Transverse colon (tissue), 4 donors: Measurements from ENCODE around the gene GRIP2. TPM values are rescaled to one million over a fixed set of nuclear protein-coding genes. Genes with fewer than 3 reads are reported as not detected.
A peak's percentile ranks its signal among the peaks of the same experiment; 100 is the strongest.

ENCODE experiments used
- DNase-seq: peaks from one replicate; pipeline ENCODE4 v3.0.0-alpha.2; 2019
- H3K27ac ChIP-seq, 4 donors: fragments of 200-600 bp; sonication (generic); 2 replicates each; pipeline ENCODE4 v1.5.1; 2016 to 2018; ENCODE audit warnings: inconsistent platforms in 4 of 4
- H3K27me3 ChIP-seq: fragments of 200-600 bp; sonication (generic); 2 replicates; pipeline ENCODE4 v1.5.1; 2017; ENCODE audit warnings: inconsistent platforms
- H3K36me3 ChIP-seq, 4 donors: fragments of 200-600 bp; sonication (generic); 2 replicates each; pipeline ENCODE4 v1.5.1; 2017 to 2019; ENCODE audit warnings: inconsistent platforms in 4 of 4
- H3K4me1 ChIP-seq, 4 donors: fragments of 200-600 bp; sonication (generic); 2 replicates each; pipeline ENCODE4 v1.5.1; 2017 to 2020; ENCODE audit warnings: inconsistent platforms in 4 of 4
- H3K4me3 ChIP-seq, 4 donors: fragments of 200-600 bp; sonication (generic); 1 replicate in 1 of 4; 2 replicates in 3 of 4; pipeline versions ENCODE4 v1.5.1 to v1.6.1; 2017 to 2019; ENCODE audit warnings: inconsistent platforms in 4 of 4
- H3K9me3 ChIP-seq, 2 donors: fragments of 200-600 bp; sonication (generic); 2 replicates each; pipeline ENCODE4 v1.5.1; 2017 to 2019; ENCODE audit warnings: inconsistent platforms in 2 of 2
- EP300 ChIP-seq: sonication (generic); formaldehyde crosslinking; IDR thresholded peaks from one replicate; pipeline ENCODE4 v1.6.1; 2017; ENCODE audit warnings: antibody characterized with exemption, low read depth
- POLR2A ChIP-seq: fragments of 450-650 bp; IDR thresholded peaks from one replicate; pipeline ENCODE4 v1.6.1; 2016; ENCODE audit warnings: antibody characterized with exemption, mild to moderate bottlenecking, moderate library complexity
- POLR2AphosphoS5 ChIP-seq, 3 donors: sonication (generic); formaldehyde crosslinking; IDR thresholded peaks; one replicate each; pipeline ENCODE4 v1.6.1; 2016; ENCODE audit warnings: antibody characterized with exemption in 3 of 3
- WGBS, 2 donors: methylation state at CpG; one replicate each; pipeline ENCODE4 v1.1.5; 2018; ENCODE audit warnings: low coverage in 1 of 2; 5-methylcytosine and 5-hydroxymethylcytosine counted together
- in situ Hi-C, 4 donors: fragments of 200-750 bp; cut with MboI; loops; one replicate each; pipeline versions ENCODE4 v1.15.0 to v1.15.1; 2017; ENCODE audit warnings: low sequenced_read_pairs in 3 of 4, low pct_ligation_motif_present in 1 of 4, low pct_unique_long_range_greater_than_20kb in 1 of 4
- intact Hi-C: fragments of 100-400 bp; cut with DNase I; formaldehyde crosslinking; loops from one replicate; pipeline ENCODE4 v1.15.1; 2023; ENCODE audit warnings: low total_unique reads
- small RNA-seq, 4 donors: library from RNA; depleted of rRNA; stranded (forward); fragments of <200 nt; gene quantifications; one replicate each; pipeline ENCODE3, GENCODE V24; 2016
- total RNA-seq, 4 donors: library from RNA; depleted of rRNA; stranded (reverse); fragments of >200 nt; gene quantifications; one replicate each; pipeline ENCODE4 v1.1.0, GENCODE V29; 2016
- TF ChIP-seq, protein P1 (sequence below), 5 experiments: fragments of 200-600 bp in 3 of 5; fragments of 450-650 bp in 2 of 5; sonication (generic) in 3 of 5; IDR thresholded peaks; 1 replicate in 2 of 5; 2 replicates in 3 of 5; pipeline ENCODE4 v1.5.1; 2016 to 2017; ENCODE audit warnings: antibody characterized with exemption in 5 of 5, inconsistent platforms in 3 of 5, mild to moderate bottlenecking in 2 of 5, moderate library complexity in 1 of 5

Gene GRIP2
- total RNA-seq, 4 donors from 2014 or later, result 0.27 to 0.40 TPM; not detected in 2

DNA sequence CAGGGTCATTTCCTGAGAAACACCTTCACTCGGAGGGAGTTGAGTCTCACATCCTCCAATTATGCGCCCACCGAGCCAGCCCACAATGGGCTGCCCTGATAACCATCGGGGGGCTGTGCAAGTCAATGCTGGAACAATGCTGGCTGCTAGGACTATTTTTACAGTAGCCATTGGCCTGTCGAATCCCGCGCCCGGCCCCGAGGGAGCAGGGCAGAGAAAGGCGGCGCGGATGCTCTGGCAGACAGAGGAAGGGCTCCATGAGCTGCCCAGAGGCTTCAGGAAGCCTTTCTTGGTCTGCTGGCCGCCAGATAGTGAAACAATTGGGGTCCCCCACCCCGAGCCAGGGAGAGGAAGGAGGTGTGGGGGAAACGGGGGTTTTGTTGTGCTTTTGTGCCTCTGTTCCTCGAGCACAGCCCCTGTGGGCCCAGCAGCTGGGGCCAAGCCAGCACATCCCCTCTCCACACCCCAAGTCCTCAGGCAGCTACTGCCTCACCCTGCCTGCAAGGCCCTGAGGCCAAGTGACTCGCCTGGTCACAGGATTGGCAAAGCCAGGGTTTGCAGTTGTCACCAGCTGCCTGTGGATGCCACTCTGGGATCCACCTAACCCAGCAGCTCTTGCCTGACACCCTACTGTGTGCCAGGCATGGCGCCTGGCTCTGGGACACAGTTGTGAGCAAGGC lies 98.8 kb downstream of the GRIP2 start:
- WGBS, 2 donors, result 89% methylated on average over 17 of the region's 18 CpGs; no CpG with 5 or more reads in 1 of the 2 donors
- intact Hi-C loops, result no loop called here
- Histone ChIP-seq H3K27ac (no peak overlapping the region), H3K4me1 (peaks cover 0 to 25% (median 12%) of the 10 kb centered on the region in 4 donors), H3K4me3 (no peak overlapping the region), H3K9me3 (no peaks in the 10 kb centered on the region), H3K27me3 (peaks cover 9% of the 10 kb centered on the region), H3K36me3 (no peaks in the 10 kb centered on the region)
- no peak for DNase-seq
- in situ Hi-C loops, result no loop called here
- no peak for TF ChIP-seq POLR2AphosphoS5 (IDR thresholded peaks at IDR 0.05)
- TF ChIP-seq, protein P1, sequence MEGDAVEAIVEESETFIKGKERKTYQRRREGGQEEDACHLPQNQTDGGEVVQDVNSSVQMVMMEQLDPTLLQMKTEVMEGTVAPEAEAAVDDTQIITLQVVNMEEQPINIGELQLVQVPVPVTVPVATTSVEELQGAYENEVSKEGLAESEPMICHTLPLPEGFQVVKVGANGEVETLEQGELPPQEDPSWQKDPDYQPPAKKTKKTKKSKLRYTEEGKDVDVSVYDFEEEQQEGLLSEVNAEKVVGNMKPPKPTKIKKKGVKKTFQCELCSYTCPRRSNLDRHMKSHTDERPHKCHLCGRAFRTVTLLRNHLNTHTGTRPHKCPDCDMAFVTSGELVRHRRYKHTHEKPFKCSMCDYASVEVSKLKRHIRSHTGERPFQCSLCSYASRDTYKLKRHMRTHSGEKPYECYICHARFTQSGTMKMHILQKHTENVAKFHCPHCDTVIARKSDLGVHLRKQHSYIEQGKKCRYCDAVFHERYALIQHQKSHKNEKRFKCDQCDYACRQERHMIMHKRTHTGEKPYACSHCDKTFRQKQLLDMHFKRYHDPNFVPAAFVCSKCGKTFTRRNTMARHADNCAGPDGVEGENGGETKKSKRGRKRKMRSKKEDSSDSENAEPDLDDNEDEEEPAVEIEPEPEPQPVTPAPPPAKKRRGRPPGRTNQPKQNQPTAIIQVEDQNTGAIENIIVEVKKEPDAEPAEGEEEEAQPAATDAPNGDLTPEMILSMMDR (IDR thresholded peaks at IDR 0.05), result no peak
- no peak for TF ChIP-seq POLR2A
- no peak for TF ChIP-seq EP300

DNA sequence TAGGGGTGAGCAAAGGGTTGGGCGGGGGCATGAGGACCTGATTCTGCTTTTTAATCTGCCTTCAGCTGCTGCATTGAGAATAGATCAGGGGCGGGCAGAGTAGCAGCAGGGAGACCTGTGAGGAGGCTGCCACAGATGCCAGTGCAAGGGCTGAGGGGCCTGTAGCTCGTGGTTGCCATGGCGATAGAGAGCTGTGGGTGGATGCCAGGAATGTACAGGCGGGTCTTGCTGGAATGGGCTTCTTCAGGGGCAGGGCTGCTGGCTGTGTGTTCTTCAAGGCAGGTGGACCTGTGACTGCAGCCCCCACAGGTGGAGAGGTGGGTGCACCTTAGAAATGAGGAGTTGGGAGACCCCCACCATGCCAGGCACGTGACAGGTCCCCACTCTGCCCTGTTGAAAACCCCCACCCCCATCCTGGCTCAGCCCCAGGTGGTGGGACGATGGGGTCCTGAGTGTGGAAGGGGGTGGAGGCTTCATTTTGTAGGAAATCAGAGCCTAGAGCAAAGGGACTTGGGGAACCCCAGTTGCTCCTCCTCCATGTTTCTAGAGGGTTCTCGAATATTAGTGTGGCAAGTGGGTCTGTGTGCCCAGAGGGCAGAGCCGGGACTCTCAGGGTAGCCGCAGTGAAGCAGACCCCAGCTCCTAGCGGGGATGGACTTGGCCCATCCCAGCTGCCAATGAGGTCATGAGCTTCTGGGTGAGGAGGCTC lies 99.5 kb downstream of the GRIP2 start:
- intact Hi-C loops (no loop called here), in situ Hi-C loops (no loop called here)
- no peak for DNase-seq
- Histone ChIP-seq H3K27me3 (peaks cover 9% of the 10 kb centered on the region), H3K36me3 (no peaks in the 10 kb centered on the region), H3K27ac (no peak overlapping the region), H3K9me3 (no peaks in the 10 kb centered on the region), H3K4me1 (peaks cover 0 to 31% (median 13%) of the 10 kb centered on the region in 4 donors), H3K4me3 (no peak overlapping the region)
- TF ChIP-seq POLR2AphosphoS5 (IDR thresholded peaks at IDR 0.05), result no peak
- TF ChIP-seq POLR2A, result no peak
- WGBS, 2 donors, result 85 to 100% methylated on average over 1 to 11 of the region's 11 CpGs

DNA sequence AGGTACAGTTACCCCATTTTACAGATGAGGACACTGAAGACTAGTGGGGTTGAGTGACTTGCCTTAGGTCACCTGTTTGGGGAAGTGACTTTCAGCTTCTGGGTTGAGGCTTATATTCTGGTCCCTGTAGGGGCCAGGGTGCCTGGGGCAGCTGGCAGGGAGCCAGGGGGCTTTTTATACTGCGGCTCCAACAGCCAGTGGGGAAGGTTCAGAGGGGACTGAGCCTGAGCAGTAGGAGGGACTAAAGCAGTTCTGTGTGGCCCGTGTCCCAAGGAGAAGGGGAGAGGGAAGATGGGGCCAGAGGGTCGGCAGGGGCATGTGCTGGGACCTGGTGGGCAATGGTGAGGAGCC lies 100.0 kb downstream of the GRIP2 start:
- WGBS, 2 donors, result 76% methylated on average over 3 of the region's 3 CpGs; no CpG with 5 or more reads in 1 of the 2 donors
- no peak for DNase-seq
- in situ Hi-C loops, result no loop called here

DNA sequence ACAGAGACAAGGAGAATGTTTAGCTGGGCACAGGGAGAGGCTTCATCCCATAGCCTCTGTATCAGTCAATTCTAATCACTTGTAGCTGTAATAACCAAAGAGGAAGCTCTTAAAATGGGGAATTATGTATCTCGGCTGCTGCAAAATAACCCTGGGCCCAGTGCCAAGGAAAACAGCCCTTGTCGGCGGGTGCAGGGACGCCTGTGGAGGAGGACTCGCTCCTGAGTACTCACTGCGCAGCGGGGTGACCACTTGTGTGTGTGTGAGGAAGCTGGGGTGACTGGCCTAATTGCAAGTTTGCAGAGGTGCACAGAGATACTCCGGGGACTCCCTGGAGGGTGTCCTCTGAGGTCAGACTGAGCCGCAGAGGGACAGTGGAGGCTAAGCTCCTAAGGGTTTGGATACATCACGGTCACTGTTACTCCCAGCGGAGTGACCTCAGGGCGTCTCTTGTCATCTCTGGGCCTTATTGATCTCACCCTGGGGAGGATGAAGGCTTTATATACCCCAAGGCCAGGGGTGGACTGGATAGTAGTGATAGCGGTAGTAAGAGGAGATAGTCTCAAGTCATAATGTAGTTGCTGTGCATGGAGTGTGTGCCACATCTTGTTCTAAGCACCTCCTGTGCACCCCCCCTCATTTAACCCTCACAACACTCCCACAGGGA lies 100.5 kb downstream of the GRIP2 start:
- in situ Hi-C loops (no loop called here), intact Hi-C loops (no loop called here)
- DNase-seq, result peak; percentile 73
- peaks cover 5 to 40% (median 20%) of the 10 kb centered on the region in 4 donors for H3K4me1 ChIP-seq
- H3K9me3 ChIP-seq, result no peaks in the 10 kb centered on the region
- TF ChIP-seq POLR2AphosphoS5 (IDR thresholded peaks at IDR 0.05), result no peak
- no peak for TF ChIP-seq POLR2A
- TF ChIP-seq EP300, result no peak
- TF ChIP-seq, protein P1 (IDR thresholded peaks at IDR 0.05), result no peak
- no peak overlapping the region for H3K4me3 ChIP-seq
- H3K36me3 ChIP-seq, result no peaks in the 10 kb centered on the region
- H3K27me3 ChIP-seq, result peaks cover 9% of the 10 kb centered on the region
- H3K27ac ChIP-seq, result no peak overlapping the region
- 62% methylated on average over 13 of the region's 13 CpGs; no CpG with 5 or more reads in 1 of the 2 donors for WGBS, 2 donors

More for the DNA sequence above, 100.0 kb downstream of the GRIP2 start:
- peaks cover under 1 to 35% (median 14%) of the 10 kb centered on the region in 4 donors for H3K4me1 ChIP-seq
- H3K36me3 ChIP-seq, result no peaks in the 10 kb centered on the region
- H3K4me3 ChIP-seq, result no peak overlapping the region
- intact Hi-C loops, result no loop called here
- peaks cover 9% of the 10 kb centered on the region for H3K27me3 ChIP-seq
- TF ChIP-seq POLR2A, result no peak
- TF ChIP-seq, protein P1 (IDR thresholded peaks at IDR 0.05), result no peak
- TF ChIP-seq POLR2AphosphoS5 (IDR thresholded peaks at IDR 0.05), result no peak
- TF ChIP-seq EP300, result no peak
- no peak overlapping the region for H3K27ac ChIP-seq
- no peaks in the 10 kb centered on the region for H3K9me3 ChIP-seq

Small RNA genes within 50 kb of the gene (small RNA-seq; reads per million reads assigned to genes)
- 0 reads per million in 4 donors for gene RNU6-905P

Other genes with a start within 250 kb of the GRIP2 start
- 10 to 100 TPM in 1 of 4 donors, 1 to 10 TPM in 3; 4.4 to 10.5 (median 7.7) TPM for gene SLC6A6, start 137.7 kb downstream of the GRIP2 start, total RNA-seq
- 10 to 100 TPM; 29.2 to 84.8 (median 35.9) TPM for gene CCDC174, start 111.4 kb upstream of the GRIP2 start, total RNA-seq
- not detected for gene C3orf20, start 134.8 kb upstream of the GRIP2 start, total RNA-seq